HEK293 (cell line): ENCODE data around the gene ADCY10.

Source experiments
- BCL6B ChIP-seq: fragments of 450-650 bp; formaldehyde crosslinking; IDR thresholded peaks from 2 replicates; pipeline ENCODE4 v1.5.1; 2017; ENCODE audit warnings: missing biosample characterization, missing genetic modification characterization
- KLF9 ChIP-seq: fragments of 450-650 bp; formaldehyde crosslinking; IDR thresholded peaks from 2 replicates; pipeline ENCODE4 v1.5.1; 2016; ENCODE audit warnings: missing biosample characterization, missing genetic modification characterization, low read depth
- ZBTB20 ChIP-seq: fragments of 450-650 bp; formaldehyde crosslinking; IDR thresholded peaks from 2 replicates; pipeline ENCODE4 v1.5.1; 2016; ENCODE audit warnings: missing biosample characterization, missing genetic modification characterization
- ZNF561 ChIP-seq: fragments of 450-650 bp; IDR thresholded peaks from 2 replicates; pipeline ENCODE4 v1.5.1; 2018; ENCODE audit warnings: missing biosample characterization, missing genetic modification characterization, borderline replicate concordance

DNA sequence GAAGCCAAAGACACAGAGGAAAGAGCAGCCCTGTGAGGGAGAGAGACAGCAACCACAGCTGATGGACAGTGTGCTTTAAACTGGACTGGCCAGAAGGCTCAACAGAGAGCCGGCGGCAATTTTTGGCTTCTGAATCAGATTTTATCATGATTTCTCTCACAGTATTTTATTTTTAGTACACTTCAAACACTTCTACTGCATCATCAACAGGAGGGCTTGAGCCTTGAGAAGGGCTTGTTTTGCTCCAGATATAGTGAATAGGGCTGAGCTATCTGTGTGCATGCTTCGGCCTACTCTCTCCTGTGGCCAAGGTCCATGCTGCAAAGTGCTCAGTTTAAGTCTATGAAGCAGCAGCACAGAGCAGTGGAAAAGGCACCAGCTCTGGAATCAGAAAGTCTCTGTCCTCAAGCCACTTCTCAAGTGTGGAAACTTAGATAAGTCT is 33.3 kb downstream of the ADCY10 start:
- TF ChIP-seq KLF9 (tag by site-specific recombination) (no peak), ZNF561 (tag by site-specific recombination) (no peak), BCL6B (no peak), ZBTB20 (tag by site-specific recombination) (no peak)
